Measurements from ENCODE around the gene RARG. TPM values are rescaled to one million over a fixed set of nuclear protein-coding genes. Genes with fewer than 3 reads are reported as not detected.

RARG gene
- polyA plus RNA-seq, 2 donors, result 84.8 to 104 TPM

DNA sequence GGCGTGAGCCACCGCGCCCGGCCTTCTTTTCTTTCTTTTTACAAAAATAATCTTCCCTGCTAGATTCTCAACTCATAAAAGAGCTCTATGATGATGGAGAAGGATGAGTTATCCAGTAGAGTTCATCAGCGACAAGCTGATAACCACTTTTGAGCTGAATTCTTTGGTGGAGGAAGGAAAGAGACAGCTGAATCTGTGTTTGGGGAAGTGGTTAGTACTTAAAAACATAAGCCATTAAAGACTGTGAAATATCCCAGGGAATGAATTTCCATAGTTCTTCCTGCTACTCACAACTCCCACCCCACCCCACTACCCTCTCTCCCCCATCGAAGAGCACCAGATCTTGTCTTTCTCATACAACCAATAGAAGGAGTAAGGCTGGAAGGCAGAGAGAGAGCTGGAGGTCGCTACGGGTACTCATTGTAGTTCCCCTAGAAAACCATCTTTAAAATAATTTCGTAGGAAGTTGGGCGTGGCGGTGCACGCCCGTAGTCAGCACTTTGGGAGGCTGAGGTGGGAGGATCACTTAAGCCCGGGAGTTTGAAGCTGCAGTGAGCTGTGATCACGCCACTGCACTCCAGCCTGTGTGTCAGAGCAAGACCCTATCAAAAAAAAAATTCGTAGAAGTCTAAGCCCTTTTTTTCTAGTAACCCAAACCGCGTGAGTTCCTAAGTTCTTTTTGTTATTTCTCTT is 35.4 kb upstream of the RARG start:
- Histone ChIP-seq H3K27me3 (ENCODE audit: control insufficient read depth in 1 of 2, insufficient read depth in 2 of 2, low read length in 2 of 2) (no peaks in the 10 kb centered on the region), H3K4me3 (ENCODE audit: low read depth in 1 of 2, low read length in 2 of 2) (peak overlapping the region; percentile 61 to 62), H3K27ac (ENCODE audit: low read depth in 2 of 2, low read length in 1 of 2) (peak overlapping the region in 1 of 2 donors; percentile 59), H3K9me3 (ENCODE audit: control insufficient read depth in 2 of 2, insufficient read depth in 1 of 2, low read depth in 1 of 2, low read length in 1 of 2) (no peaks in the 10 kb centered on the region), H3K36me3 (ENCODE audit: control insufficient read depth in 2 of 2, insufficient read depth in 2 of 2, low read length in 1 of 2) (peaks cover 0 to 3% of the 10 kb centered on the region in 2 donors), H3K4me1 (ENCODE audit: control insufficient read depth in 2 of 2, insufficient read depth in 2 of 2, low read length in 1 of 2) (no peaks in the 10 kb centered on the region)
- 39 to 41% methylated on average over 18 of the region's 18 CpGs for WGBS, 2 donors

DNA sequence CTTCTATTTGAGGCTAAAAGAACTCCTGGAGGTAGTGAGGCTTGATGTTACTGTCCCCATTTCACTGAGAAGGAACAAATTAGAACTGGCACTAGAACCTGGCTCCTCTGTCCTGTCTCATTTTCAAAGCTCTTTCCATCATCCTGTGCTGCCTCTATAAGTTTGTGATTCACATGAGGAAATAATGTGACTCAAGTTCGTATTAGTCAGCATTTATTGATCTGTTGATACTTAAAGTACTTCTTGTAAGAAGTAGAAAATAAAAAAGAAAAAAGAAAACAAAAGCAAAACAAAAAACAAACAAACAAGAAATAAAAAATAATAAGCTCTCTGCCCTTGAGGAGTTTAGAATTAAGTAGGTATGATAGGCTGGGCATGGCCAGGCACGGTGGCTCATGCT is 33.8 kb upstream of the RARG start:
- WGBS, 2 donors, result 70% methylated on average over 2 of the region's 2 CpGs
- H3K27me3 ChIP-seq (ENCODE audit: control insufficient read depth in 1 of 2, insufficient read depth in 2 of 2, low read length in 2 of 2), result no peaks in the 10 kb centered on the region
- H3K4me1 ChIP-seq (ENCODE audit: control insufficient read depth in 2 of 2, insufficient read depth in 2 of 2, low read length in 1 of 2), result no peaks in the 10 kb centered on the region
- H3K9me3 ChIP-seq (ENCODE audit: control insufficient read depth in 2 of 2, insufficient read depth in 1 of 2, low read depth in 1 of 2, low read length in 1 of 2), result no peaks in the 10 kb centered on the region
- H3K36me3 ChIP-seq (ENCODE audit: control insufficient read depth in 2 of 2, insufficient read depth in 2 of 2, low read length in 1 of 2), result peaks cover 0 to 3% of the 10 kb centered on the region in 2 donors
- H3K4me3 ChIP-seq (ENCODE audit: low read depth in 1 of 2, low read length in 2 of 2), result no peak overlapping the region
- no peak overlapping the region for H3K27ac ChIP-seq (ENCODE audit: low read depth in 2 of 2, low read length in 1 of 2)

DNA sequence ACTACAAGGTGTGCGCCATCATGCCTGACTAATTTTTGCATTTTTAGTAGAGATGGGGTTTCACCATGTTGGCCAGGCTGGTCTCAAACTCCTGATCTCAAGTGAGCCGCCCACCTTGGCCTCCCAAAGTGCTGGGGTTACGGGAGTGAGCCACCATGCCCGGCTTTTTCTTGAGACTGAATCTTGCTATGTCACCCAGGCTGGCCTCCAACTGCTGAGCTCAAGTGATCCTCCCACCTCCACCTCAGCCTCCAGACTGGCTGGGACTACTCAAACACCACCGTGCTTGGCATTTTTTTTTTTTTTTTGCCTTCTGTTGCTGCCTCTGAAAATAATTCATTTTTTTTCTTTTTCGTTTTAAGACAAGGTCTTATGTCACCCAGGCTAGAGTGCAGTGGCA is 27.9 kb upstream of the RARG start:
- Histone ChIP-seq H3K4me3 (ENCODE audit: low read depth in 1 of 2, low read length in 2 of 2) (no peak overlapping the region), H3K4me1 (ENCODE audit: control insufficient read depth in 2 of 2, insufficient read depth in 2 of 2, low read length in 1 of 2) (peaks cover 0 to 6% of the 10 kb centered on the region in 2 donors), H3K9me3 (ENCODE audit: control insufficient read depth in 2 of 2, insufficient read depth in 1 of 2, low read depth in 1 of 2, low read length in 1 of 2) (no peaks in the 10 kb centered on the region), H3K36me3 (ENCODE audit: control insufficient read depth in 2 of 2, insufficient read depth in 2 of 2, low read length in 1 of 2) (peaks cover 0 to 4% of the 10 kb centered on the region in 2 donors), H3K27ac (ENCODE audit: low read depth in 2 of 2, low read length in 1 of 2) (no peak overlapping the region), H3K27me3 (ENCODE audit: control insufficient read depth in 1 of 2, insufficient read depth in 2 of 2, low read length in 2 of 2) (no peaks in the 10 kb centered on the region)
- WGBS, 2 donors, result 90 to 95% methylated on average over 6 of the region's 6 CpGs

DNA sequence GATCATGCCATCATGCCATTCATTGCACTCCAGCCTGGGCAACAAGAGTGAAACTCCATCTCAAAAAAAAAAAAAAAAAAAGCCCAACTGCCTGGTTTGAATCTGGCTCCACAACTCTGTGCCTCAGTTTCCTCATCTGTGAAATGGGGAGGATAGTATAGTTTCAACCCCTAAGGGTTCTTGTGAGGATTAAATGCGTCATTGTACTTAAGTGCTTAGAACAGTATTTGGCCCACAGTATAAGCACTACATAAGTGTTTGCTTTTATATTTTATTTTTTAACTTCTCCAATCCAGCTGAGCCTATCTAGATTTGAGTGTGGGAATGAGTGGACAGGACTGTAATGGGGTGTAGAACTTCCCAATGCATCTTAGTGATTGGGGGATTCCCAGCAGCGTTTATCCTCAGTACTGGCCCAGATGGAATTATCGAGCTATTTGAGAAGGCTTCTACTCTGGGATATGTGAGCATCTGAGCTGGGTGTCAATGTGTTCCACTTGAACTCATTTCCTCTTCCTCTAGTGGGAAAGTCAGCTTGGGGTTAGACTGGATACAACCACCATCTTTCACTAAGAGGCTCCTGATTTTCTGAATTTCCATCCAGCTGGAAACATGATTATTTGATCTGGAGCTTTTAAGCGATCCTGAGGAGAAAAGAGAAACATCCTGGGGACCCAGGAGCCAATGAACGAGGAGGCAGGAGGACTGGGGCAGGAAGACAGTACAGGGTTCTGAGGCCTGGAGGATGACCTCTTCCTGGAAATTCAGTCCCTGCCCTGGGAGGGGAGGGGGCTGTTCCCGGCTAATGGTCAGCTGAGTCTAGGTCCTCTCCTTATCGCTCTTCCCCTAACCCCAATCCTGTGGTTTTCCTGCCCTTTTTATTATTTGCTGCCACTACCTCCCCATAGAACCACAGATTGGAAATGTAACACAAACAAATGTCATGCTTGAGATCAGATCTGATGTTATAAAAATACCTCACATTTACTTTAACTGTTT is 26.8 kb upstream of the RARG start:
- H3K4me1 ChIP-seq (ENCODE audit: control insufficient read depth in 2 of 2, insufficient read depth in 2 of 2, low read length in 1 of 2), result peaks cover under 1 to 6% of the 10 kb centered on the region in 2 donors
- no peaks in the 10 kb centered on the region for H3K9me3 ChIP-seq (ENCODE audit: control insufficient read depth in 2 of 2, insufficient read depth in 1 of 2, low read depth in 1 of 2, low read length in 1 of 2)
- H3K27me3 ChIP-seq (ENCODE audit: control insufficient read depth in 1 of 2, insufficient read depth in 2 of 2, low read length in 2 of 2), result no peaks in the 10 kb centered on the region
- peaks cover 0 to 10% of the 10 kb centered on the region in 2 donors for H3K36me3 ChIP-seq (ENCODE audit: control insufficient read depth in 2 of 2, insufficient read depth in 2 of 2, low read length in 1 of 2)
- WGBS, 2 donors, result 71% methylated on average over 7 of the region's 7 CpGs
- no peak overlapping the region for H3K27ac ChIP-seq (ENCODE audit: low read depth in 2 of 2, low read length in 1 of 2)
- no peak overlapping the region for H3K4me3 ChIP-seq (ENCODE audit: low read depth in 1 of 2, low read length in 2 of 2)

DNA sequence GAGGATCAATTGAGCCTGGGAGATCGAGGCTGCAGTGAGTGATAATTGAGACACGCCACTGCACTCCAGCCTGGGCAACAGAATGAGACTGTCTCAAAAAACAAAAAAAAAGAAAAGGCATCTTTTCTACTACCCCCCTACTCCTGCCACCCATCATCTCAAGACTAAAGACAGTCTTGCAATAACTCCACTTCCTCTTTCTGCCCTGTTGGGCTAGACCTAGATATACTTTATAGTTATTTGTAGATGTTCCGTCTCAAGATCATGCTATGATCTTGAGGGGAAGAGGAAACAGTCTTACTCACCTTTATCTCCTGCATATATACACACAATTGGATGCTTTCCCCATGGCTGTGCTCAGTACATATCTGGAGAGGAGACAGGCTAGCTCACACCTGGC is 24.0 kb upstream of the RARG start:
- 90 to 92% methylated on average over 3 of the region's 3 CpGs for WGBS, 2 donors
- Histone ChIP-seq H3K4me1 (ENCODE audit: control insufficient read depth in 2 of 2, insufficient read depth in 2 of 2, low read length in 1 of 2) (peaks cover 11 to 13% of the 10 kb centered on the region in 2 donors), H3K27me3 (ENCODE audit: control insufficient read depth in 1 of 2, insufficient read depth in 2 of 2, low read length in 2 of 2) (no peaks in the 10 kb centered on the region), H3K9me3 (ENCODE audit: control insufficient read depth in 2 of 2, insufficient read depth in 1 of 2, low read depth in 1 of 2, low read length in 1 of 2) (no peaks in the 10 kb centered on the region), H3K36me3 (ENCODE audit: control insufficient read depth in 2 of 2, insufficient read depth in 2 of 2, low read length in 1 of 2) (peaks cover 0 to 19% of the 10 kb centered on the region in 2 donors), H3K4me3 (ENCODE audit: low read depth in 1 of 2, low read length in 2 of 2) (no peak overlapping the region), H3K27ac (ENCODE audit: low read depth in 2 of 2, low read length in 1 of 2) (no peak overlapping the region)

DNA sequence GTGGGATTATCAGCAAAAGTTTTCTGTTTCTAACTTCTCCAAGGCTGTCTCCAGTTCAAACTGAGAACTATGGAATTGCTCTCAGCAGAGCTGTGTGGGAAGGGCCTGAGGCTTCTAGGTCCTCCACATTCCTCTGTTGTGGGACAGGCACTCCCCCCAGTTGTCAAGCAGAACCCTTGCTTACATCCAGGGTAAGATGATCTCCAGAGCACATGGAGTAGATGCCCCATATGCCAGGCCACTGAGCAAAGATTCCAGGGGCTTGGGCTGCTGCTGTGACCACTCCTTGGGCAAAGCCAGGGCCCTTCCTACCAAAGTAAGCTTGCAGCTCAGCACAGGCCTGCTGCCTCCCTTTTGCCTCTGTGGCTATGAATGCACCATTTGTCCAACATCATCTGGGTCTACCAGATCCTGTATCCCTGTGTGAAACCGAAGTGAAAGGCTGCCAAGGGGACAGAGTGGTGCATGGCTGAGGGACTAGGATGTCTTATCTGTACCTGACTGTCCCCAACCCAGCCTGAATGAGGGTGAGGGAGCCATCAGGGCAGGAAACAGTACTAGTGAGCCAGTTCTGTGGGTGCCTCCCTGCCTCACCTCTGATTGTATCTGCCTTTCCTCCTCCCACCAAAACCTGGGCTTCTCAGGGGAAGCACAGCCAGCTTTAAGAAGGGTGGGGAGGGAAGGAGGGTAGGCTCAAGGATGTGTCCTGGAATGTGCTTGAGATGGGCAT is 23.0 kb upstream of the RARG start:
- 93 to 94% methylated on average over 1 of the region's 1 CpG for WGBS, 2 donors
- H3K27ac ChIP-seq (ENCODE audit: low read depth in 2 of 2, low read length in 1 of 2), result peak overlapping the region; percentile 17 to 73
- peaks cover 11 to 13% of the 10 kb centered on the region in 2 donors for H3K4me1 ChIP-seq (ENCODE audit: control insufficient read depth in 2 of 2, insufficient read depth in 2 of 2, low read length in 1 of 2)
- H3K36me3 ChIP-seq (ENCODE audit: control insufficient read depth in 2 of 2, insufficient read depth in 2 of 2, low read length in 1 of 2), result peaks cover 0 to 19% of the 10 kb centered on the region in 2 donors
- no peaks in the 10 kb centered on the region for H3K27me3 ChIP-seq (ENCODE audit: control insufficient read depth in 1 of 2, insufficient read depth in 2 of 2, low read length in 2 of 2)
- H3K9me3 ChIP-seq (ENCODE audit: control insufficient read depth in 2 of 2, insufficient read depth in 1 of 2, low read depth in 1 of 2, low read length in 1 of 2), result no peaks in the 10 kb centered on the region
- H3K4me3 ChIP-seq (ENCODE audit: low read depth in 1 of 2, low read length in 2 of 2), result no peak overlapping the region

DNA sequence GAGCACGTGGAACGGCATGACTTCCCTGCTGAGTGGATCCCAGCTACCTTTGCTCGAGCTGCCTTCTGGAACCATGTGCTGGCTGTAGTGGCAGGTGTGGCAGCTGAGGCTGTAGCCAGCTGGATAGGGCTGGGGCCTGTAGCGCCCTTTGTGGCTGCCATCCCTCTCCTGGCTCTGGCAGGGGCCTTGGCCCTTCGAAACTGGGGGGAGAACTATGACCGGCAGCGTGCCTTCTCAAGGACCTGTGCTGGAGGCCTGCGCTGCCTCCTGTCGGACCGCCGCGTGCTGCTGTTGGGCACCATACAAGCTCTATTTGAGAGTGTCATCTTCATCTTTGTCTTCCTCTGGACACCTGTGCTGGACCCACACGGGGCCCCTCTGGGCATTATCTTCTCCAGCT is 21.3 kb upstream of the RARG start:
- peaks cover 0 to 19% of the 10 kb centered on the region in 2 donors for H3K36me3 ChIP-seq (ENCODE audit: control insufficient read depth in 2 of 2, insufficient read depth in 2 of 2, low read length in 1 of 2)
- WGBS, 2 donors, result 88 to 89% methylated on average over 13 of the region's 13 CpGs
- peaks cover 11 to 13% of the 10 kb centered on the region in 2 donors for H3K4me1 ChIP-seq (ENCODE audit: control insufficient read depth in 2 of 2, insufficient read depth in 2 of 2, low read length in 1 of 2)
- no peaks in the 10 kb centered on the region for H3K27me3 ChIP-seq (ENCODE audit: control insufficient read depth in 1 of 2, insufficient read depth in 2 of 2, low read length in 2 of 2)
- H3K4me3 ChIP-seq (ENCODE audit: low read depth in 1 of 2, low read length in 2 of 2), result peak overlapping the region in 1 of 2 donors; percentile 91
- H3K27ac ChIP-seq (ENCODE audit: low read depth in 2 of 2, low read length in 1 of 2), result peak overlapping the region; percentile 96 to 98
- H3K9me3 ChIP-seq (ENCODE audit: control insufficient read depth in 2 of 2, insufficient read depth in 1 of 2, low read depth in 1 of 2, low read length in 1 of 2), result no peaks in the 10 kb centered on the region

DNA sequence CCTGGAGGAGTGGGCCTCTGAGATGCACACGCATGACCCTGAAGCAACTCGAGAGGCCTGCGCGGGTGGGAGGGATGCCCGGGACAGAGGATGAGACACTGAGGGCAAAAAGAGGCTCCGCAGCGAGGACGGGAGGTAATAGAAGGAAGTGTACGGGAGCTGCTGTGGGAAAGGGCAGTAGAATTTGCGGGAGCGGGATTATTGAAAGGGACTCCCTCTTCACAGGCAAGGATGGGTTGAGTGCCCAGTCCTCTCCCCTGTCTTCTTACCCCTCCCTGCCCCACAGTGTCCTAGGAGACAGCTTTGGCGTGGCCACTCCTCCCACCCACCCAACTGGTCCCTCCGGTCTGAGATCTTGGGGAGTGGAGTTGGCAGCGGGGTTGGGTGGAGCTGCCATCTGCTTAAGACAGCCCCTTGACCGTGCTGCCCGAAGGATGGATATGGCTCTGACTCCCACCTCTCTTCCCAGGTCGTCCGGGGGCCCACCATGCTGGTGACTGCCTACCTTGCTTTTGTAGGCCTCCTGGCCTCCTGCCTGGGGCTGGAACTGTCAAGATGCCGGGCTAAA is 20.4 kb upstream of the RARG start:
- H3K4me1 ChIP-seq (ENCODE audit: control insufficient read depth in 2 of 2, insufficient read depth in 2 of 2, low read length in 1 of 2), result peaks cover 11 to 13% of the 10 kb centered on the region in 2 donors
- H3K27me3 ChIP-seq (ENCODE audit: control insufficient read depth in 1 of 2, insufficient read depth in 2 of 2, low read length in 2 of 2), result no peaks in the 10 kb centered on the region
- H3K27ac ChIP-seq (ENCODE audit: low read depth in 2 of 2, low read length in 1 of 2), result peak overlapping the region; percentile 96 to 98
- peak overlapping the region; percentile 91 to 94 for H3K4me3 ChIP-seq (ENCODE audit: low read depth in 1 of 2, low read length in 2 of 2)
- WGBS, 2 donors, result 5 to 8% methylated on average over 19 of the region's 19 CpGs
- no peaks in the 10 kb centered on the region for H3K9me3 ChIP-seq (ENCODE audit: control insufficient read depth in 2 of 2, insufficient read depth in 1 of 2, low read depth in 1 of 2, low read length in 1 of 2)
- H3K36me3 ChIP-seq (ENCODE audit: control insufficient read depth in 2 of 2, insufficient read depth in 2 of 2, low read length in 1 of 2), result peaks cover 0 to 19% of the 10 kb centered on the region in 2 donors
